GM12873 (cell line): ENCODE results near the gene STXBP6.

Experiments used
- CTCF ChIP-seq: IDR thresholded peaks from 2 replicates; pipeline ENCODE4 v1.5.1; 2012; ENCODE audit warnings: low read depth, mild to moderate bottlenecking, moderate library complexity, low read length, control low read depth; ENCODE audit not compliant: insufficient read depth; ENCODE audit errors: missing control alignments

STXBP6 gene

GRCh38 chr14:24783791-24784190 is 266.2 kb downstream of the STXBP6 start:
- TF ChIP-seq CTCF, result no peak

GRCh38 chr14:24780281-24780680 is 269.7 kb downstream of the STXBP6 start:
- no peak for TF ChIP-seq CTCF

DNA sequence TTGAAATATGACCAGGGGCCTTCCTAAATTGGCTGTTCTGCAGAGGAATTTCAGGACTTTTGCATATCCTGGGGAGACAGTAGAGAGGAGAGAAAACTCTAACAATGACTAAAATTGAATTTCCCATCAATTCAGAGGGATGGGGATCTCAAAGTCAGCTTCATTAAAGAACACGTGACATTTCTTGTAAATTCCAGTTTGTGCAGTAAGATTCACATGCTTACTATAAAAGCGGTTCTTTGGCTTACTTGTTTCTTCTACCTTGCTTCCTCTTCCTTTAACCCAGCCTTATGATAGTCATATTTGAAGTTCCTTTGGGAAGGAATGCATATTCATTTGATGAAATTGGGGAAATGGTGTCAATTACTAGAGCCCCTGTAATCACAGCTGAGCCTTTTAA is 272.3 kb downstream of the STXBP6 start:
- TF ChIP-seq CTCF, result no peak

GRCh38 chr14:24775950-24776349 is 274.0 kb downstream of the STXBP6 start:
- TF ChIP-seq CTCF, result no peak

DNA sequence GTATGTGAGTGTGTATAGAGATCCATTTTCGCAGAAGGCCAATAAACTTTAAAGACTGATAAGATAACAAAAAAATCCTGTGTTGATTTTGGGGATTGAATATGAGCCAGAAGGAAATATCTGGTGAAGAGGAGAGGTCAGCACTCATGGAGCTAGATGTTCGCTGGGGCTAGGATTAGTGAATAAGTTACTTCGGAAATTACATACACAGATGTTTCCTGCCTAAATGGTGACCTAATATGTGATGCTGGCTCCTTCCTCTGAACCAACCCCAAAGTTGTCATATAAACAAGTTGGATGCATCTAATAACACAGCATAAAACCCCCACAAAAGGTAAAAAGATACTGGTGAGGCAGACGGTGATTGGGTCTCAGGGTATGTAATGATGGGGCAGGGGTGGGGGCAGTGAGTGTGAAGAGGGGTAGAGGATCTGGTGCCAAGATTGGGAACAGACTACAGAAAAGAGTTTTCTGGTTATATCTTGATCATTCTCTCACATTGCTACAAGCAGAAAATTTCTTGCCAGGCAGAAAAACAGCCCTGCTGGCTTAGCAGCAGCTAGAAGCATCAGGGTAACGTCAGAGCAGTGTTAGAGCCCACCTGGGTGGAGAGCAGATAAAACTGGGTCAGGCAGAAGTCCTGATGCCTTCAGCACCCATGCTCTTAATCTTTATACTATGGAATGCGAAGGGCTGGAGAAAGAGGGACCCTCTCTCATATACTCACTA is 275.6 kb downstream of the STXBP6 start:
- TF ChIP-seq CTCF, result no peak

DNA sequence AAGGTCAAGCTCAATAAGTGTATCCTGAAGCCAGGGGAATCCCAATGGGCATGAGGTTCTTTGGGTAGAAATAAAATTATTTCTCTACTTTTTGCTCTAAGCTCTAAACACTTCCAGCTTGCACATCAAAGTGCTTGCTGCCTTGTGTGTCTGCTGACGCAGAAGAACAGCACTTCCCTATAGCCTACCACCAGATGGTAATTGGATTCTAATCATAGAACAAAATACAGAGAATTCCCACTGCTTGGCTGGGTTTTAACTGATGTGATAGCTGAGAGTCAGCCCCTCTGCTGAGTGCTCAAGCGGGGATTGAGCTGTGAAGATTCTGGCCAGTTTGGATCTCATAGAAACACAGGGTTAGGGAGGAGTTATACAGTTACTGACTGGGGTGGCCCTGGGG is 283.5 kb downstream of the STXBP6 start:
- no peak for TF ChIP-seq CTCF

- TF ChIP-seq CTCF, result no peak
Measured at GRCh38 chr14:24761141-24761540, 288.8 kb downstream of the STXBP6 start.
